ENCODE results near the gene TNXB.
"Not testable (repeated sequence)": the region's sequence is repeated elsewhere in the genome, so short reads cannot be mapped to it uniquely, and the experiment has no call there.

Gene TNXB

DNA sequence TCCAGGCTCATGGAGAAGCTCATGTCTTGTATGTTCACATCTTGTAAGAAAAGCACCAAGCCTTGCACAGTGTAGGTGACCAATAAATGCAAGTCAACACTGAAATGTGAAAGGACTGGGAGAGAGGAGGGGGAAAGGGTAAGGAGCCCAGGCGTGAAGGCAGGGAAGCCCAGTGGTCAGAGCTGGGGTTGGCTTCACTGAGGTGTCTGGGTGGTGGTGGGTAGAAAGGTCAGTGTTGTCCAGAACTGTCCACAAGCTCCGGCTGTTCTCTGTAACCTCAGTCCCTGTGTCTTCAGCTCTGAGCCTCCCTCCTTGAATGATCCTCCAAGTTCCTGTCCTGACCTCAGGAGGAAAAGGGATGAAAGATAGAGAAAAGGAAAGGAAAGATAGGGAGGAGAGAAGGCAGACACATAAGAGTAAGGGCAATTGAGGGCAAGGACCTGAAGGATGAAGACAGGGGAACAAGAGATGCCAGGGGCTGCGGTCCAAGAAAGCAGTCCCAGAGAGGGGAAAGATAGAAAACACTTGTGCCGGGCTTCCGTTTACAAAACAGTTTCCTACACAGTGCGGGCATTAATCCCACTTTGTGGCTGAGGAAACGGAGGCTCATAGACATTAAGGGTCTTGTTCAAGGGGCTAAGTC, 2.4 kb upstream of the TNXB start:
- DNase-seq (no peak), ATAC-seq (no peak)

DNA sequence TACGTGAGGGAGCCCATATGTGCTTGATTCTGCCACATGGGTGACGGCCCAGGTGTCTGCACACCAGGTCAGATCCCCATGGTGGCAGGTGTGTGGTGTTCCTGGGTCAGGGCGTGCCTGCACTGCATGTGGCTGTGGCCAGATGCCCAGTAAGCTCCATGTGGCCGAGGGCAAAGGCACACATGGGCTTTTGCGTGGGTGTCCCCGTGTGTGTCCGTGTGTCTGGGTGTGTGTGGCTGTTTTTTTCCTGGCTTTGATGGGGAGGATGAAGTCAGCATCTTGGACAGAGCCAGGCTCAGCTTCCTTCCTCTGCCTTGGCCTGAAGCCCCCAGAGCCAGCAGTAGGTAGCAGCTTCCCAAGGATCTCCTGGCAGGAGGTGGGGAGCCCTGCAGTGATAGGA, 1.5 kb upstream of the TNXB start:
- no peak for ATAC-seq
- no peak for DNase-seq

DNA sequence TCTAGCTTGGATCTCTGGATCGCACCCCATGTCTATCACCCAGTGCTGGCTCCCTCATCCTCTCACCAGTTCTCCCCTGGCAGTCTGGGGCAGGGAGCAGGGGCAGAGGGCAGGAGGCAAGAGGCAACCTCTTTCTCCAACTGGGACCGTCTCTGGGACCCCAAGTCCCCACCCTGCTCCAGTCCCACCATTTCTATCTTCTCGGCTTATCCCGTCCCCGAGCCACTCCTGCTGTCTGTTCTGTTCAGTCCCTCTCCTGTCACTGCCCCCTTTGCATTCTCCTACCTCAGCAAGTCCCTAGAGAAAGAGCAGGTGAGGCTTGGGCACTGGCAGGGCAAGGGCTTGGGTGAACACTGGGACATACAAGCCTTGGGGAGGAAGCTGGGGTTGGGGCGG, 625 bp upstream of the TNXB start:
- ATAC-seq (no peak), DNase-seq (no peak)

DNA sequence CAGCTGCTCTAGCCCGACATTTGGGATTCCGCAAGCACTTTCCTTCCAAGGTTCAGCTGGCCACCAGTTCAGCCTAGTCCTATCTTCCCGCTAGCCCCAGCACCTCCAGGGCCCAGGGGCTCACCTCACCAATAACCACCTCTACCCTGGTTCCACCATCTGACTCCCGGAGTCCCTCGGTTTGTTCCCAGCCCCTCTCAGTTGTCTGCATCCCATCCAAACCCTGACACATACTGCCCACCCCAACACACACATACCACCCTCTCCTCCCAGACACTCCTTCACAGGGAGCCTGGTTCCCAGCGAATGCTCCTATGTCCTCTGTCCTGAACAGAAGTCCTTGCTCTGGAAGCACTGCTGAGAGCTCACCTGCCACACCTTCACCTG, 418 bp downstream of the TNXB start:
- ATAC-seq: no peak
- DNase-seq: no peak

DNA sequence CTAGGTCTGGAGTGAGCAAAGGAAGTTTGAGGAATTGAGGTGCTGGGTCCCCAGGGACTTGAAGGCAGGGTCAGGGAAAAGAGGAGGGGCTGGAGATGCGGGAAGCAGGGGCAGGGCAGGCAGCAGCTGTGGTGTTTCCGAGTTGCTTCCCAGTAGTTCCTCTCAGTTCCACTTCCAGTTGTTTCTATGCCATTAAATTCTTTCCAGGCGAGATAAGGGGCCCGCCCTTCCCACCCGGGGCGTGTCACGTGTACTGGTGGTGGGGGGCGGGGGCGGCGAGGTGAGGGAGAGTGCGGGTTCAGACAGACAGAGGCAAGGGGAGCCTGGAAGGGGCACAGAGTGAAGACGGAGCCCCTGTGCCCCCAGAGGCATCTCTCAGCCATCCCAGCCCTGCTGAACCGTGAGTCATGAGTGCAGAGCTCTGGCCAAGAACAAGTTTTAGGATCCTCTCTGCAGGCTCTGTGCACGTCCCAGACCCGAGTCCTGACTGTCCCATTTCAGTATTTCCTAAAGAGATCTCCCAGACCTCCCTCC, 977 bp downstream of the TNXB start:
- ATAC-seq: no peak
- DNase-seq: no peak

DNA sequence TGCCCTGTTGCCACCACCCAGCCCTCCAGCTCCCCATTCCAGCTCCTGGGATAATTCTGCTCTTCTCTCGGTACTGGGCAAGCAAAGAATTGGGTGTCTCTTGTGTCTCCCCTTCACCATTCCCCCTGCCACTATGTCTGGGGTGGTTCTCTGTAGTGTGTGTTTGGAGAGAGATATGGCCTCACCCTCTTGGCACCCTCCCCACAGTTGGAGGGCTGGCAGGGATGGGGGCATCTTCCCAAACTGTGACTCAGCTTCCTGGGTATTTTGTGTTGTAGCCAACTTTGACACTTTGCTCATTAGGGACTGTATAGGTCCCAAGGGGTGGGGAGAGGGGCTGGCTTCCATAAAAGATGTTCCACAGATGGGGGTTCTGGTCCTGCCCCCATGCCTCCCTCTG, 1.7 kb downstream of the TNXB start:
- DNase-seq (no peak), ATAC-seq (no peak)

DNA sequence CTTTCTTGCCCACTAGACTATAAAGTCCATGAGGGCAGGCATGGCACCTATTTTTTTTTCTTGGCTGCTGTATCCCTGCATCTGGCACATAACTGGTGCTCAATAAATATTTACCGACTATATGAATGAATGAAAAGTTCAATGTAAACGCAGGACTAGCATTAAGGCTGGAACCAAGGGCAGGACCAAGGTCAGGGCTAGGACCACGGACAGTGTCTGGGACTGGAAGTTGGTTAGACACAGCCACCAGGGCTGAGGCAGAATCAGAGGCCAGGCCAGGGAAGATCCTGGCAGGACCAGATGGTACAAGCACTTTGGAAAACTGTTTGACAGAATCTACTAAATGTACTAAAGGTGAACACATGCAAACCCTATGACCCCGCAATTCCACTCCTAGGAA, 3.7 kb downstream of the TNXB start:
- DNase-seq (no peak), ATAC-seq (no peak)

DNA sequence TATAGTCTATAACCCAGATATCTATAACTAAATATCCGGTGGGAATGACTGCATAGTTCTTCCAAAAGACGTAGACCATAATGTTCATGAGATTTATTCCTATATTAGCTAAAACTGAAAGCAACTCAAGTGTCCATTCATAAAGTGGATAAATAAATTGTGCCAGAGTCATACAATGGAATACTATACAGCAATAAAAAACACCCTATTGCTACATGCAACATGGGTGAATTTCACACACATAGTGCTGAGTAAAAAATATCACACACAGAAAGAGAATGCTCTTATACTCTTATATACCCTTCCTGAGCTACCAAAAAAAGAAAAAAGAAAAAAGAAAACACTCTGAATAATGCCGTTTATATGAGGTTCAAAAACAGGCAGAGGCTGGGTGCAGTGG, 6.9 kb downstream of the TNXB start:
- ATAC-seq: no peak
- DNase-seq: no peak

DNA sequence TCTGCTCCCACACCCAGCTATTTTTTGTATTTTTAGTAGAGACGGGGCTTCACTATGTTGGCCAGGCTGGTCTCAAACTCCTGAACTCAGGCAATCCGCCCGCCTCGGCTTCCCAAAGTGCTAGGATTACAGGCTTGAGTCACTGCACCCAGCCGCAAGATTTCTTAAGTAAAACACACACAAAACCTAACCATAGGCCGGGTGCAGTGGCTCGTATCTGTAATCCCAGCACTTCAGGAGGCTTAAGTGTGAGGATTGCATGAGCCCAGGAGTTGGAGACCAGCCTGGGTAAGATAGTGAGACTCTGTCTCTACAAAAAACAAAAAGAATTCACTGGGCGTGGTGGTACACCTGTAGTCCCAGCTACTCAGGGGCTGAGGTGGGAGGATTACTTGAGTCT, 8.9 kb downstream of the TNXB start:
- not testable (repeated sequence) for ATAC-seq, DNase-seq

DNA sequence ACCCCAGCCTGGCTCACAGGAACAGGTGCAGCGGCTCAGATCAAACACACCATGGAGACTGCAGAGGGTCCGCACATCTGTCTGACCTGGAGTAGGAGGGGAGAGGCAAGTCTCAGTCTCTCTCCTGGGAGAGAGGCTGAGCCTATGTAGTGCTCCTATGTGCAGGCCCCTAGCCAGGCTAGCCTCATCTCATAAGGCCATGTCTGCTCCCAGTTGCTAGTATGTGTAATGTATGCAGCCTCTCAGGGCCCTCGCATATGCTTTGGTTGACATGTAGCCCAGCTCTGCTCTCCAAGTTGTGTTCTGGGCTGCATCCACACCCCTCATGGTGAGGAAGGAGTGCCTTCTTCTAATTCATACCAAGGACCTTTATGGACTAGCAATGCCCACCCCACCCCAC, 11.8 kb downstream of the TNXB start:
- DNase-seq (no peak), ATAC-seq (no peak)

DNA sequence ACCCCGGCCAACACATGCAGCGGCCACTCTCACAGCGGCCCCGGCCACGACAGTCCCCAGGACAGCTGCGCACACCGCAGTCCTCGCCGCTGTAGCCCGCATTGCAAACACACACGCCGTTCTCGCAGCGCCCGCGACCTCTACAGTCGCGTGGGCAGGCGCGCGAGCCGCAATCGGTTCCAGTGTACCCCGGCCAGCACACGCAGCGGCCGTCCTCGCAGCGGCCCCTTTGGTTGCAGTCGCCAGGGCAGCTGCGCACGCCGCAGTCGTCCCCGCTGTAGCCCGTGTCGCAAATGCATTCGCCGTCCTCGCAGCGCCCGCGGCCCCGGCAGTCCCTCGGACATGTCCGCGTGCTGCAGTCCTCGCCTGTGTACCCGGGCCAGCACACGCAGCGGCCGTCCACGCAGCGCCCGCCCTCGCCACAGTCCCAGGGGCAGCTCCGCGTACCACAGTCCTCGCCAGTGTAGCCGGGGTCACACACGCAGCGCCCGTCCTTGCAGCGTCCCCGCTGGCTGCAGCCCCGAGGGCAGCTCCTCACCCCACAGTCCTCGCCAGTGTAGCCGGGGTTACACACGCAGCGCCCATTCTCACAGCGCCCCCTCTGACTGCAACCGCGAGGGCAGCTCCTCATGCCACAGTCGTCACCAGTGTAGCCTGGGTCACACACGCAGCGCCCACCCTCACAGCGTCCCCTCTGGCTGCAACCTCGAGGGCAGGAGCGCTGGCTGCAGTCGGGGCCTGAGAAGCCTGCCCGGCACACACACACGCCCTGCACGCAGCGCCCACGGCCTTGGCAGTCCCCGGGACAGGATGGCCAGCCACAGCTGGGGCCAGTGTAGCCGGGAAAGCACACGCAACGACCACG, 12.5 kb downstream of the TNXB start:
- ATAC-seq: no peak
- no peak for DNase-seq

DNA sequence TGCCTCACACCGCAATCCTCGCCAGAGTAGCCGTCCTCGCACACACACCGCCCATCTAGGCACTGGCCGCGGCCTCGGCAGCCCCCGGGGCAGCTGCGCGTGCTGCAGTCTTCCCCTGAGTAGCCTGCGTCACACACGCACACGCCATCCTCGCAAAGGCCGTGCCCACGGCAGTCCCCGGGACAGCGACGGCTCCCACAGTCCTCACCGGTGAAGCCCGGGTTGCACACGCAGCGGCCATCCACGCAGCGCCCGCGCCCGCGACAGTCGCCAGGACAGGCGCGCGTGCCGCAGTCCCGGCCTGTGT, 13.1 kb downstream of the TNXB start:
- DNase-seq (no peak), ATAC-seq (no peak)

DNA sequence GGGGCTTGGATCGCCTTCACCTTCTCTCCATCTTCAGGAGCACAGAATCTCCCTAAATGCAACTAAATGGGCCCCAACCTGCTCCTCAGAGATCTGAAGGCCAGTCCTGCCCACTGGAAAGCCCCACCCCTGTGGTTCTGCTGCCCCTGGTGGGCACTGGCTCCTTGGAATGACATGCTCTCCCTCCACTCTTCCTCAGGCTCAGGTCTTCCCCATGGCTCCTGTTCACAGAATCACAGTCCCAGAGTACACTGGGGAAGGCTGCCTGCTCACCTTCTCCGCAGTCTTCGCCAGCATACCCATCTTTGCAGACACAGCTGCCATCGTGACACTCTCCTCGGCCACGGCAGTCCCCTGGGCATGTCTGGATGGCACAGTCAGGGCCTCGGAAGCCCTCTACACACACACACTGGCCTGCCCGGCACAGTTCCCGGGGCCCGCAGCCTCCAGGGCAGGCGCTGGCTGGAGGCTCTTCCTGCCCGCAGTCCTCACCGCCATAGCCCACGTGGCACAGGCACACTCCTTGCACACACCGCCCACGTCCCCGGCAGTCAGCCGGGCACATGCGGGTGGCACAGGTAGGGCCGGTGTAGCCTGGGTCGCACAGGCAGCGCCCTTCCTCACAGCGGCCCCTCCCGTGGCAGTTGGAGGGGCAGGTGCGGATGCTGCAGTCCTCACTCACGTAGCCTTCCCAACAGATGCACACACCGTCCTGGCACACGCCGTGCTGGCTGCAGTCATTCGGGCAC, 13.6 kb downstream of the TNXB start:
- DNase-seq: no peak
- no peak for ATAC-seq

DNA sequence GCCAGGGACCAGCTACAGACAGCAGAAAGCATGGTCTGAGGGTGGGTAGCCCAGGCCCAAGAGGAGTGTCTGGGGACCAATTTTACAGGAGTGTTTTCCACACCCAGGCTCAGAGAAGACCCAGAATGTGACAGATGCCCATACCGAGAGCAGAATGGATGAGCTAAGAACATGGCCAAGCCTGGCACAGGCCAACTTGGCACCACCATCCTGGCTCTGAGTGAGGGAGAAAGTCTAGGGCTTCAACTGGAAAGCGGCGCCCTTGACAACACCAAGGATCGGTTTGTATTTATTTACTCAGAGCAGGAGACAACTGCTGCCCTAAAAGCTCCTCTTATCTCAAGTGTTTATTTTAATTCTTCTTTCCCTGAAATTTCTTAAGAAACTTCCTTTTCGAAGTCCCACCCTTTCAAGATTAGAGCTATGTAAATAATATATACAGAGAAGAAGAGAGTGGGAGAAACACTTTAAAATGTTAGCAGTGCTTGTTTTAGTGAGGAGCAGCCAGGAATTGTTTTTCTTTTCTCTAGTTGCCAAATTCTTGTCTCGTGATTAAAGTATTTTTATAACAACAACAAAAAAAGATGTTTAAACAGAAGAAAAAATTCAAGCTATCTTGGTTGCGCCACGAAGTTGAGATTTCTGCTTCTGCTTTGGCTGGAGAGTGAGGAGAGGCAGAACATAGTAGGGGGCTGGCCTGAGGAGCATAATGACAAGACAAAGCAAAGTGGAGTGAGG, 16.2 kb downstream of the TNXB start:
- ATAC-seq (no peak), DNase-seq (no peak)

DNA sequence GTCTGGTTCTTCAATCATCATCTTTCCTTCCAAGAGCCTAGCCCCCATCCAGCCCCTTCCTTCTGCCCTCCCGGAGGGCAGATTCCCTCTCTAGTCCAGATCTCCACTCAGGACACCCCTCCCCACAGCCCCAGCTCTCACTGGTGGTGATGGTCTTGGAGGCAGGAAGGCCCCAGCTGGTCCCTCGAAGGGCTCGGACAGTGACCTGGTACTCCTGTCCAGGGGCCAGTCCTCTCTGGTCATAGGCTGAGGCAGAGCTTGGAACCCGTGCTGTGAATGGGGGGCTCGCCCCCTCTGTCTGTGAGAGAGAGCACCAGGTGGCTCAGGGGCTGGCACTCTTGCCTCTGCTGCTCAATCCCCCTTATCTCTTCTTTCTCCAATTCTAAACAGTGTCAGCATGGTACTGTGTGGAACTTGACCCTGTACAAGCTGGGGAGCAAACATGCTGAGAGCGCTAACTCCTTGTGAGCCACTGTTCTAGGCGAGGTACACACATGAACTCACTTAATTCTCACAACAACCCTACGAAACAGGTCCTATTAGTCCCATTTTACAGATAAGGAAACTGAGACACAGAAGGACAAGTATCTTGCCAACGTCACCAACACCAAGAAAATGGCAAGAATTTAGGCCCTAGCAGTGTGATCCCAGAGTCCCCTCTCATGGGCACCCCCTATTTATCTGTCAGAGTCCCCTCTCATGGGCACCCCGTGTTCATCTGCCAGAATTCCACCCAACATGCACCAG, 19.9 kb downstream of the TNXB start:
- no peak for DNase-seq
- ATAC-seq: no peak

DNA sequence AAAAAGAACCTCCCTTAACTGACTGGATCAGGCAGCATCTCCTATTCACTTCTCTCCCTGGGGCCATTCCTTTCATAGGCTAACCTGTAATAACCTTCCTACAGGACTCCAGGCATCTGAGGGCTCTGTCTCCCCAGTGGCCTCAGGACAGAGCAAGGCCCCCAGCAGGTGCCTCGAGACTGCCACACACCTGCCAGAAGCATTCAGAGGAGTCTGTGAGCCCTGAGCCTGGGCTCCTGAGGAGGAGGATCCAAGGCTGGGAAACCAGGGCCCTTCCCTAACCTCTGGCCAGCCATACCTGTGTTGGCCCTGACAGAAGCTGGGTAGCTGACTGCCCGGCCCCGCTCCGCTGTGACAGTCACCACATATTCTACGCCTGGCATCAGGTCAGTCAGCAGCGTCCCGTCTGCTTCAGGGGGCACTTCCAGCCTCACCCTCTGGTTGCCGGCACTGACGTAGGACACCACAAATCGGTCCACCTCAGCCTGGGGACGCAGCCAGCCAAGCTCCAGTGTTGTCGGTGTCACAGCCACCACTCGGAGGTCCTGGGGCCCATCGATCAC, 20.6 kb downstream of the TNXB start:
- ATAC-seq (no peak), DNase-seq (no peak)

DNA sequence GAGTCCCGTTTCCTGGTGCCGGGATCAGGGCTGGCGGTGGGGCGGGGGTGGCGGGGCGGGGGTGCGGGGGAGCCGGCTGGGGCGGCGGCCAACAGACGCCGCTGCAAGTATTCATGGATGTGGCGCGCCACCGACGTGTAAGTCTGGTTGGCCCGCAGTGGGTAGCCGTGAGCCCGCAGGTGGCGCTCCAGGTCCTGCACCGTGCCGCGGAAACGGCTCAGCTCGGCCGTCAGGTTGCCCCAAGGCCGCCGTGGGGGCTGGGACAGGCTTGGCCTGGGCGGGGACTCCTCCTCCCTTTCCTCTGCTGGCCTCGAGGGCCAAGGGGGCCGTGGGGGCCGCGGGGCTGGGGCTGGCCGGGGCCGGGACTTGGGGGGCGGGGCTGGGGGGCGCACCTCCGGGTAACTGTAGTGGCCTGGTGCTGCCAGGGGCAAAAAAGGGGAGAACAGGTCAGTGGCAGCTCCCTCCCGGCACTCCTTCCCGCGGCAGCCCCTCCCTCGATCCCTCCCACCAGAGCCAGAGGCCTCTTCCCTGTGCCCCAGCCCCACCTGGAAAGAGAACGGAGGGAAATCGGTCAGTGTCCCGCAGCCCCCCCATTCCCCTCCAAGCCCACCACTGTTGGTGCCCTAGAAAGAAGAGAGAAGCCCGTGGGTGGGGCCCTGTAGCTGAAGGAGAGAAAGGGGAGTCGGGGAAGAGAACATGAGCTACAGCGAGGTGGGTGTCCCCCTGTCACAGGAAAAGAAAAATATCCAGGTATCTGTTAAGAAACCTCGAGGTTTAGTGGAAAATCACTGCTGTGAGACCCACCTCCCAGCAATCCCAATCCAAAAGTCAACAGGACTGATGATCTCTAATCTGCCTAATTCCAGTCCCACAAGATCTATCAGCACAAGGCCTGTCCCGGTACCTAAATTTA, 21.3 kb downstream of the TNXB start:
- peak; percentile 81 for ATAC-seq
- DNase-seq: peak; percentile 82

DNA sequence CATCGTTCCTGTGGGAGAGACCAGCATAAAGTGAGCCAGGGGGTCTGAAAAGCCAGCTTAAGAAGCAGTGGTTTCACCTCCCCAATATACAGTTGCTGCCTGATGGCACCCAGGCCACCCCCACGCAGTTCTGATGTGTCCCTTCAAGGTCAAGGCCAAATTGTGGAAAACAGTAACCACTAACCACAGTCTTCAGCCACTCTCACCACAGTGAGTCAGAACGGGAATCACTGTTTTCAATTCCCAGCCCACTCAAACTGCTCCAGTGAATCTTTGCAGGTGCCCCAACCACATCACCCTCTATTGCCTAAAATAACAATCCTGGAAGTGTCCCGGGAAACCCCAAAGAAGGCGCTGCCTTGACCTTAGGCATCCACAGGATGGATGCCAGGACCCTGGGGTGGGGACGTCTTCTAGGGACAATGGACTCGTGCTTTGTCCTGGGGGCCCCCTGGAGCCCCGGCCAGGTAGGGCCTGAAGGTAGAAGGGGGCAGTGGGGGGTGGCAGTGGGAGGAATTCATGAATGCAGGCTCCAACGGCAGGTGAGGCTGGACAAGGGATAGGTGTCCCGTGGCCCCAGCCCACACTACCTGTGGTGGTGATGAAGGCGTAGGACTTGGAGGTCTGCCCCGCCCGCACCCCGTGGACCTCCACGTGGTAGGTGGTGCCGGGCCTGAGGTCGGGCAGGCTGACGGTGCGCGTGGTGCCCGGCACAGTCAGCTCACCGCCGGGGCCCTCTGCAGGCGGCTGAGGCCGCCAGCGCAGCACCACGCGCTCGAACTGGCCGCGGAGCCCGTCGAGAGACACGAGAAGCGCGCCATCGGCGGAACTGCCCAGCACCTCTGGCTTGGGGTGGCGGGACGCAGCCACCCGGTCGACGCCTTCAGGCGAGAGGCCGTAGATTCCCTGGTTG, 22.2 kb downstream of the TNXB start:
- peak; percentile 42 for ATAC-seq
- peak; percentile 55 for DNase-seq

DNA sequence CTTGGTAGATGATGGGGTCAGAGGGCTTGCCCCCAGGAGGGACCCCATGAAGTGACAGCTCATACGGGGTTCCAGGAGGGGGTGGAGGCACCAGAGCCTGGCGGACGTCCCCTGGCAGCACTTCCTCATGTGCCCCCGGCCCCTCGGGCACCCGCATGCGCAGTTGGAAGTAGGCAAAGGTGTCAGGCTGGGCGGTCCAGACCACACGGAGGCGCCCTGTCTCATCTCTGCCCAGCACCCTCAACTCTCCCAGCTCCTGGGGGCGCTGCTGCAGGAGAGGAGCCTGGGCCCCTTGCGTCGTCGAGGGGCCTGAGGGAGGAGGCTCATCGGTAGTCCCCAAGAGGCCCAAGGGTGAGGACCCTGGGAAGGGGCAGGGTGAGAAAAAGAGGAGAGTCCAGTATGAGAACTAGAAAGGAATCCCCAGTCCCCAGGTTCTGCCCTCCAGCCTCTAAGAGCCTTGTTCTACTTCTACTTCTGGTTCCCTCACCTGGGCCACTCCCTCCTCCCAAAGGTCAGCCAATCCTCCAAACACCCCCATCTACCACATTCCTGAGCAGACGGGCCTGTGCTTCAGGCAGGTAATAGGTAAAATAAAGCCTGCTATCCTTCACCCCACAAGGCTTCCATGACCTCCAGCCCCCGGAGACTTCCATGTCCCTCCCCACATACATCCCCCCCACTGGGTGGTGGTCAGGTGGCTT, 23.2 kb downstream of the TNXB start:
- no peak for DNase-seq
- ATAC-seq: no peak

Measured in stimulated activated naive CD8-positive, alpha-beta T cell treated with anti-CD3 and anti-CD28 coated beads, Interleukin-15, Interleukin-2, amounts not matched to agents 100 U/mL and 50 U/mL, for 24 hours (primary cell).